GM21390 (cell line): ENCODE data around the gene CLRN3.

Experiments used
- ATAC-seq: cut with Tn5 transposase; IDR thresholded peaks from one replicate; pipeline ENCODE4 v1.9.1; 2021; ENCODE audit not compliant: unreplicated experiment

Gene CLRN3

DNA sequence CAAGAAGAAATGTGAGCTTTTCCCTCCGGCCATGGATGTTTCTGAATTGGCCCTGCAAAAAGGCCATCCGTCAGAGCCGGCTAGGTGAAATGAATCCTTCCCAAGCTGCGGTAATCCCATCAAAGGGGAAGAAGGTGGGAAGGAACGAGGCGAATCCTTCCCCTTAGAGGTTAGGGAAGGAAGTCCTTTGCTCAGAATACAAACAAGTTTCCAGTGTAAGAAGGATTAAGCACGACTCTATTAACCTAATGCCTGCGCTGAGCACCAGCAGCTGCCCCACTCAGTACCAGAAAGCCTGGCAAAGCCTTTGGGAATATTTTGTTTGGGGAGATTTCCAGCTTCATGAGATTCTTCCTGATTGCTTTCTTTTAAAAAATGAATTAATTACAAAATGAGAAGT, 42.8 kb downstream of the CLRN3 start:
- ATAC-seq = no peak

DNA sequence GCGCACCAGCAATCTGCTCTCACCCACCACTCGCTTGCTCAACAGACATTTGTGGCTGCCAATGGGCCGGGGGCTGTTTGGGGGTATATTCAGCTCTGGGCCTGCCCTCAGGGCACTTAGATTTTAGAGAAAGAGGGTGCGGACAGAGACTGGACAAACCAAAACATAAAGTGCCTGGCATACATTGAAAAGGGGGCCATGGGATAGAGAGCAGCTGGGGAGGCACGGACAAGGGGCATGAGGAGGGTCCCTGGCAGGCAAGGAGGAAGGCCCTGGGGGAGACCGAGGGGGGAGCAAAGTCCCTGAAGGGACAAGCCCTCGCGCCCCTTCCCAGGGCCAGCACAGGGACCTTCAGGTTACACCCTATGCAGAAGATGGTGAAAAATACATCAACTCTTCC, 43.5 kb downstream of the CLRN3 start:
- no peak for ATAC-seq

DNA sequence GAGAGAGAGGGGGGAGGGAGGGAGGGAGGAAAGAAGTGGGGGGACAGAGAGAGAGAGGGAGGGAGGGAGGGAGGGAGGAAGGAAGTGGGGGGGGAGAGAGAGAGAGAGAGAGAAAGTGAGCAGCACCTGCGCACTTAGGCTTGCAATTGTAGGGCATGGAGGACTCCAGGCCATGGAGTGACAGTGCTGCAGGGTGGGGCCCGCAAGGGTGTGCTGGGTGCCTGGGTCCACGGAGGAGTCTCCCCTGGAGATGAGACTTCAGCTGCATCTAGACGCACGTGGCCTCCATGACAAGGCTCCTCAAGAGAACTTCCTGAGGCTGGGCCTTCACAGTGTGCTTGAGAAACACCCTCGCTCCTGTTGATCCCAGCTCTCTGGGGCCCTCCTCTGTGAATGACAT, 44.5 kb downstream of the CLRN3 start:
- no peak for ATAC-seq

DNA sequence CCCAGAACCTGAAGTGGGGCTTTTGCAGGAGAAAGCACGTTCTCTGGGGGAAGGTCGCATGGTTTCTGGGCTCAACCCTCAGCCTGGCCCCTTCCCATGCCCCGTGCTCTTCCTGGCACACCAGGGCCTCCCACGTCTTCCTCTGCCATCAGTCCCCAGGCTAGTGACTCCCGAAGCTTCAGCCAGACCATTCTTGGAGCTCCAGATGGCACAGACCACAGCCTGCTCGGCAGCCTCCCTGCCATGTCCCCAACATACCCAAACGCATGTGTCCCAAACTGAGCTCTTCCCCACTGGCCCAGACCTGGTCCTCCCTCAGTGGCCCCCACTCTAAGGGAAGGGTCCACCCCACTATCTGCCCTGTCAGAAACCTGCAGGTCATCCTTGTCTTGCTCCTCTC, 47.0 kb downstream of the CLRN3 start:
- ATAC-seq = no peak

DNA sequence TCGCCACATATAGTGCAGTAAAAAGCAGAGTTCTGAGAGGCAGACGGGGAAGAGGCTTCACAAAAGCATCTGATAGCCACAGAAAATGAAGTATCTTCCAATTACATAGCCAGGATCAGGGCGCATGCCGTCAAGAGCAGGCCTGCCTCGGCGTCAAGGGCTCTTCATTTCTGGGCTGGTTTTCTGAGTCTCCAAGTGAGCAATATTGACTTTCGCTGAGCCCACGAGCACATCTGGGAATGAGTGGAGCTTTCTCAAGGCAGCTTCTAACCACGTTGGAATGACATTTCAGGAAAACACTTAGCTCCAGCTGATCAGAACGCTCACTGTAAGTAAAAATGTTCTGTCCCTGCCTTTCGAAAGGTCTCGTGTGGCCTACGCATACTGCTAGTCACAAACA, 51.9 kb downstream of the CLRN3 start:
- no peak for ATAC-seq

DNA sequence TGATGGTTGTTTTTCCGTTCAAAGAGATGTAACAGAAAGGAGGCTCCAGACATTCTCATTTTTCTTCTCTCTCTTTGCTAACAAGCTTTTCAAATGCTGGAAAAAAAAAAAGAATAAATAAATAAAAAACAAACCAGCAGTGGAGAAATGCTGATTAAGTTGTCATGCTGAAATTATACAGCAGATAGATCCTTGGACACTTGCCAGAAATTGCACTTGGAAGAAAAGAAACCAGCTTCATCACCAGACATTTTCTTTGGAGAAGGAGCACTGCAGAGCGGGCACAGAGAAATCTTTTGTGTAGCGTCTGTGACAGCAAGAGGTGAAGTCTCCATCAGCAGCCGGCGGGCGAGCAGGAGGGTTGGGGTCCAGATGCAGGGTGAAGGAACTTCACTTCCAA, 55.8 kb downstream of the CLRN3 start:
- ATAC-seq = no peak

DNA sequence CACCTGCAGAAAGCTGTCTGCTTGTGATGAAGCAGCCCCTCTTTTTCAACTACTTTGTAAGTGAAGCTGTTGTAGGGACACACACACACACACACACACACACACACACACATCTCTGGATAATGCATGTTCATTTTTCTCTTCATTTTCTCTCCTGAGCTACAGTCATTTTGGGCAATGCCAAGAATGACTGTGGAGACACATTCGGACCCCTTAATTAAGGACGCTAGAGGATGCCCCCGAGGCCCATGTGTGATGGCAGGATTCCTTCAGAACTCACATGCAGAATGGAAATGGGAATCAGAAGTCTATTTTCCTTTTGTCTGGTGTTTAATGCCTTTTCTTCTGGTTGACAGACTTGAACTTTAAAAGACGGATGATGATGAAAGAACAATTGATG, 56.6 kb downstream of the CLRN3 start:
- ATAC-seq = no peak

DNA sequence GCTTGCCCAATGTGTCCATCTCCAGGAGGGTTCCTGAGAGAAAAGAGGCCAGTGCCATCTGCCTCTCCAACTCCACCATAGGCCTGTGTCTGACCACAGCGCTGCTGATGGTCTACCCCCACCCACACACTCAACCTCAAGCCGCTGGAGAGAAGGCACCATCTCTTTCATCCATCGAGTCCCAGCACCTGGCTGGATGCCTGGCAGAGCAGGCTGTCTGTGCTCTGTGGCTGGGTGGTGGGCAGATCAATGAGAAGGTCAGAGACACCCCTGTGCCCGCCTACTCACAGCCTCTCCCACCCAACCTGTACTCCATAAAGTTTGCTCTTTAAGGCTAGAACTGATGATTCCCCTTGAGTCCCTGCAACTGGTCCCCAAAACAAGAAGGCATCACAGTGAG, 58.0 kb downstream of the CLRN3 start:
- no peak for ATAC-seq

DNA sequence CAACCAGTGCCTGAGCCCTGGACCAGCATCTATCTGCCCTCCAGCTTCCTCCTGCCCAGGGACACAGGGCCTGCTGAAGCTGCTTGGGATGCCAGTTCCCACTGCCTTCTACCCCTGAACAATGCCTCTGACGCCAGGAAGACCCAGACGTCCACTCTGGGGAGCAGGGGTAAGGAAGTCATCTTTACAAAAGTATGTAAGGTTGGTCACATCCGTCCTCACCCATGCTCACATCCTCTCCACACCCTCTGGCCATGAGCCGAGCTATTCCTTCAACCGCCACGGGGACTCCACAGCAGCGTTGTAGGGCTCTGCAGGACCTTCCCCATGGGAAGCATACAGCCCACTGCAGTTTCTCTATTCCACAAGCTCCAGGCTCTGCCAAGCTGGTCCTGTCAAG, 58.5 kb downstream of the CLRN3 start:
- ATAC-seq = no peak

DNA sequence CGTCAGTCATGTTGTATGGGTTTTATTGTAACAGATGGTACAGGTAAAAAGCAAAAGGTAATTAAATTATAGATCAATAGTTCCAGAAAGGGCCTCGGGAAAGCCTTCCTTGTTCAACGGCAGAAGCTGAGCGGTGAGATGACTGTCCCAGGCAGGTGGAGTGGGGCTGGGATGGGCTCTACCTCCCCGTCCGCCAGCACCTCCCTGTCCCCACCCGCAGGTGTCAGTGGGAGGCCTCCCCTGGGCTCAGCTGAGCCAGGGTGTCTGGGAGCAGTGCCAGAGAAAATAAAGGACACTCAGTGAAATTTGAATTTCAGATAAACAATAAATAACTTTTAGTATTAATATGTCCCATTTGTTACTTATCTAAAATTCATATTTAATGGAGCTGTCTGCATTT, 58.9 kb downstream of the CLRN3 start:
- no peak for ATAC-seq

DNA sequence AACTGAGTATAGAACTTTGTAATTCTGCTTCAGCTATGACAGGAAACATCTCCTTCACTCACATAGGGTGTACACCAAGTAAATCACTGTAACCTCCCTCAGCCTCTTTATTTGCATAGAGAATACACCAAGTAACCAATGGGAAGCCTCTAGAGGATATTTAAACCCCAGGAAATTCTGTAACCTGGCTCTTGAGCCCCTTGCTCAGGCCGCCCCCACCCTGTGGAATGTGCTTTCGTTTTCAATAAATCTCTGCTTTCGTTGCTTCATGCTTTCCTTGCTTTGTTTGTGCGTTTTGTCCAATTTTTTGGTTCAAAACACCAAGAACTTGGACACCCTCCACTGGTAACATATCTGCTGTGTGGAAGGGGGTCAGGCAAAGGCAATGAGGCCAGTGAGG, 60.2 kb downstream of the CLRN3 start:
- no peak for ATAC-seq

DNA sequence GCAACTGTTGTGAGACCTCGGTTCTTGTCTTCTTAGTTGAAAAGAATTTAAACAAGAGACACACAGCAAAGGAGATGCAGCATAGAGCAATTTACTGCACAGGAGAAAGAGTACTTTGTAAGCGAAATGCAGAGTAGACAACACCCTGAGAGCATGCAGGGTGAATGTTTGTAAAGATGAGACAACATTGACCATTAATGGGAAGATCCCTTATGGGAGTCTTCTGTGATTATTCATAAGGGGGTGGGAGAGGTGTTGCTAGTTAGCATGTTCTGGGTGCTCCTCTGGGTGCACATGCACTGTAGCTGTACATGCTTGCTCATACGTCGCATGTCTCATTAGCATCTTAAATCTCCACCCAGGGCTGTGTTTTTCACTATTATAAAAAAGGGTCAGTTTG, 62.3 kb downstream of the CLRN3 start:
- no peak for ATAC-seq
